HTR-8/SVneo (cell line): ENCODE results near the gene TACC2.
"Not testable (repeated sequence)": the region's sequence is repeated elsewhere in the genome, so short reads cannot be mapped to it uniquely, and the experiment has no call there.

Experiments
- DNase-seq: peaks from one replicate; pipeline ENCODE4 v3.0.0; 2011; ENCODE audit warnings: low spot score, mixed read lengths; ENCODE audit not compliant: insufficient read length
- FAIRE-seq: peaks from 2 replicates; lab custom pipeline; 2011; peaks lifted over from hg19 to GRCh38; lab: Jason Lieb, UNC

Gene TACC2

DNA sequence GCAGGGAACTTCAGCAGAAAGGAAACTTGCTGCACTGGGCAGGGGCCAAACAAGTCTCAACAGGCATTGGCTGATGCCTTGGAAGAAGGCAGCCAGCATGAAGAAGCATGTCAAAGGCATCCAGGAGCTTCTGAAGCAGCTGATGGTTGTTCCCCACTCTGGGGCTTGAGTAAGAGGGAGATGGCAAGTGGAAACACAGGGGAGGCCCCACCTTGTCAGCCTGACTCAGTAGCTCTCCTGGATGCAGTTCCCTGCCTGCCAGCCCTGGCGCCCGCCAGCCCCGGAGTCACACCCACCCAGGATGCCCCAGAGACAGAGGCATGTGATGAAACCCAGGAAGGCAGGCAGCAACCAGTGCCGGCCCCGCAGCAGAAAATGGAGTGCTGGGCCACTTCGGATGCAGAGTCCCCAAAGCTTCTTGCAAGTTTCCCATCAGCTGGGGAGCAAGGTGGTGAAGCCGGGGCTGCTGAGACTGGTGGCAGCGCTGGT, 96.5 kb downstream of the TACC2 start:
- DNase-seq = no peak
- no peak for FAIRE-seq

DNA sequence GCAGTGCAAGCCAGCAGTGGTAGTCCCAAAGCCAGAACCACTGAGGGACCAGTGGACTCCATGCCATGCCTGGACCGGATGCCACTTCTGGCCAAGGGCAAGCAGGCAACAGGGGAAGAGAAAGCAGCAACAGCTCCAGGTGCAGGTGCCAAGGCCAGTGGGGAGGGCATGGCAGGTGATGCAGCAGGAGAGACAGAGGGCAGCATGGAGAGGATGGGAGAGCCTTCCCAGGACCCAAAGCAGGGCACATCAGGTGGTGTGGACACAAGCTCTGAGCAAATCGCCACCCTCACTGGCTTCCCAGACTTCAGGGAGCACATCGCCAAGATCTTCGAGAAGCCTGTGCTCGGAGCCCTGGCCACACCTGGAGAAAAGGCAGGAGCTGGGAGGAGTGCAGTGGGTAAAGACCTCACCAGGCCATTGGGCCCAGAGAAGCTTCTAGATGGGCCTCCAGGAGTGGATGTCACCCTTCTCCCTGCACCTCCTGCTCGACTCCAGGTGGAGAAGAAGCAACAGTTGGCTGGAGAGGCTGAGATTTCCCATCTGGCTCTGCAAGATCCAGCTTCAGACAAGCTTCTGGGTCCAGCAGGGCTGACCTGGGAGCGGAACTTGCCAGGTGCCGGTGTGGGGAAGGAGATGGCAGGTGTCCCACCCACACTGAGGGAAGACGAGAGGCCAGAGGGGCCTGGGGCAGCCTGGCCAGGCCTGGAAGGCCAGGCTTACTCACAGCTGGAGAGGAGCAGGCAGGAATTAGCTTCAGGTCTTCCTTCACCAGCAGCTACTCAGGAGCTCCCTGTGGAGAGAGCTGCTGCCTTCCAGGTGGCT, 97.7 kb downstream of the TACC2 start:
- FAIRE-seq (no peak), DNase-seq (no peak)

DNA sequence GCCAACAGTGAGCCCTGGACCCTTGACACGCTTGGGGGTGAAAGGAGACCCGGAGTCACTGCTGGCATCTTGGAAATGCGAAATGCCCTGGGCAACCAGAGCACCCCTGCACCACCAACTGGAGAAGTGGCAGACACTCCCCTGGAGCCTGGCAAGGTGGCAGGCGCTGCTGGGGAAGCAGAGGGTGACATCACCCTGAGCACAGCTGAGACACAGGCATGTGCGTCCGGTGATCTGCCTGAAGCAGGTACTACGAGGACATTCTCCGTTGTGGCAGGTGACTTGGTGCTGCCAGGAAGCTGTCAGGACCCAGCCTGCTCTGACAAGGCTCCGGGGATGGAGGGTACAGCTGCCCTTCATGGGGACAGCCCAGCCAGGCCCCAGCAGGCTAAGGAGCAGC, 98.5 kb downstream of the TACC2 start:
- DNase-seq (no peak), FAIRE-seq (no peak)

GRCh38 chr10:122089311-122090017, 100.5 kb downstream of the TACC2 start:
- DNase-seq = no peak
- no peak for FAIRE-seq

DNA sequence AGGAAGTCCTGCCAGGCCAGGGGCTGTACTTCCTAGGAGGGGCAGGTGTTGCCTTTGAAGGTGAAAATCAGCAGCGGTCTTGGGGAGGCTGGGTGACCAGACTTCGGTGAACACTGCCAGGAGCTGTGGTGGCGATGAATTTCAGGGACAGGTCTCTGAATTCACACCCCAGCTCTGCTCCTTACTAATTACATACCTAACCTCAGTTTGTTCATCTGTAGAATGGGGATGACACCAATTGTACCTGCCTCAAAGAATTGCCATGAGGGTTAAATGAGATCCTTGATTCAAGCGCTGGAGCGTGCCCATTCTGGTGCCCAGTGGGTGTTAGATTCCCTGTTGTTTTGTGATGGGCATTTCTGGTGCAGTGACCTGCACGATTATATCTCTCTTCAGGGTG, 102.8 kb downstream of the TACC2 start:
- DNase-seq = no peak
- FAIRE-seq = no peak

DNA sequence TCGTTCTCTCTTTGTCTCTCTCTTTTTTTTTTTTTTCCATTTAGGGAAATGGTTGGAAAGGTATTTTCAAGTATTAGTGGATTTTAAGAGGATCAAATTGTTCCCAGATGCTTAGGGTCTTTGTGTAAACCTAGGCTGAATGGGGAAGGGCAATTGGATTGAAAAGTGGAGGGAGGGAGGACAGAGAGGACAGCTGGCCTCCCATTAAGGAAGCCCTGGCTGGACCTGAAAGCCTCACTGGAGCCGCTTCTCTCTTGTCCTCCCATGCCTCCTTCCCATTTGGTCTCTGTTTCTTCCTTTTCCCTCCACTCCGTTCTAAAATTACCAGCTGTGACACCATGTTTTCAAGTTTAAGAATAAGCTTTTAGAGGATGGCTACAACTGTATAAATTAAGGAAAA, 104.1 kb downstream of the TACC2 start:
- DNase-seq = no peak
- FAIRE-seq = no peak

DNA sequence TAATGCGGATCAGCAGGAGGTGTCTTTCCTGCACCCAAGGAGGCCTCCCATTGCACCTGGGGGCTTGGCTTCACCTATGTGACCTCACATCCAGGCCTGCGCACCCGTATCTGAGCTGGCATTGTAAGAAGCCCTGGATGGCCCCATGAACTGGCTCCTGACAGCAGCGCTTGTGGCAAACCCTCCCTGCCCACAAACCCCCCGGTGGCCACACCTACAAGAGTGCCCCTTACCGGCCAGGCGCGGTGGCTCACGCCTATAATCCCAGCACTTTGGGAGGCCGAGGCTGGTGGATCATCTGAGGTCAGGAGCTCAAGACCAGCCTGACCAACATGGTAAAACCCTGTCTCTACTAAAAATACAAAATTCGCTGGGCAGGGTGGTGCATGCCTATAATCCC, 107.2 kb downstream of the TACC2 start:
- DNase-seq, FAIRE-seq: not testable (repeated sequence)

- DNase-seq (no peak), FAIRE-seq (no peak)
Measured at GRCh38 chr10:122096705-122097104, 107.7 kb downstream of the TACC2 start.

DNA sequence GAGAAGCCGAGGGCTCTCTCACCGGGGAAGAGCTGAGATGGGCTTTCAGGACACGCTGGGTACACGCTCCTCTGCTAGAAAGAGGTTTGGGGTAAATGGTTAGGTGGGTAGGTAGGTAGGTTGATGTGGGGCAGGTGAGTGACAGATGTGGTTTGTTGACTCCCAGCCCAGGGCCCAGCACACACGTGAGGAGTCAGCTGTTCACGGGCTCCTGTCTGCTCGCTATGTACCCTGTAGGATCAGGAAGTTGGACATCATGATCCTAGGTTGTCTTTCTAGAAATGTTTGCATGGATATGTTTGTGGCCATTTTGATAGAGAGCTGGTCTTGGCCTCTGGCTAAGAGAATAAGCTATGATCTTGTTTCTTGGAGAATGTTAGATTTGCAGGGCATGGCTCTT, 109.0 kb downstream of the TACC2 start:
- DNase-seq = no peak

GRCh38 chr10:122098924-122099323, 110.0 kb downstream of the TACC2 start:
- FAIRE-seq = no peak
- DNase-seq = no peak

More for the DNA sequence above, 109.0 kb downstream of the TACC2 start:
- FAIRE-seq = no peak

DNA sequence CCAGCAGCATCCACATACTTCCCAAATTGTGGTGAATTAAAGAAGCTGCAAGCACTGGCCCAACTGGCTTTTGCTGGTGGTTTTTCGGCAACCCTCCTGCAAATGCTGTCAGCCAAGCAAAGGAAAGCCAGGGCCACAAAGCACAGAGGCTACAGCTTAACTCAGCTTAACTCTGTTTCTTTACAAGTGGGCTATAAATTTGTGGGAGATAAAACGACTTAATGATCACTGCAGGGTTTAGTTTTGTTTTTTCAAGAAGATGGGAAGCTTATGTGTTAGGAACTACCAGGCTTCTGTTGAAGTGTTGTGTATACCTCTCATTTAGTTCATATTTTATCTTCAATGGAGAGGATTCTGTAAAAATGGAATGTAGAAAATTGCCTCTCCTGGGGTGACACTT, 110.6 kb downstream of the TACC2 start:
- no peak for FAIRE-seq
- DNase-seq = no peak

- no peak for DNase-seq
- no peak for FAIRE-seq
Measured at GRCh38 chr10:122102146-122102868, 113.3 kb downstream of the TACC2 start.

GRCh38 chr10:122102869-122103525, 114.0 kb downstream of the TACC2 start:
- DNase-seq (no peak), FAIRE-seq (no peak)

DNA sequence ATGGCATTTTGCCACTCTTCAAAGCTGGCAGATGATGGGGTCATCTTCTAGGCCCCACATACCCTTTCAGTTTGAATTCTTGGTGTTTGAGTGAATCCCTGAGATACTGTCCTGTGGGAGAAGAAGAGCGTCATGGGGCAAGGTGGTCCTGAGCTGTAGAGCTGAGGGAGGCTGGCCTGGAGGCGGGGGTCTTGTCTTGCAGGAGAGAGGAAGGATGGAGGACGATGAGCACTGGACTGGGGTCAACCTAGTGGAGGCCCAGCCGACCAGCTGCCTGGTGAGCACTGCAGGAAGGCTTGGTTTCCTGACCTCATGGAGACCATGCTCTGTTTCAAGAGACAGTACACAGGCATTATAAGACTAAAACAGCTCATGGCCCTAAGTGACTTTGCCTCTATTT, 114.6 kb downstream of the TACC2 start:
- DNase-seq (no peak), FAIRE-seq (no peak)

- DNase-seq, FAIRE-seq: not testable (repeated sequence)
Measured at GRCh38 chr10:122108786-122109185, 119.8 kb downstream of the TACC2 start.

DNA sequence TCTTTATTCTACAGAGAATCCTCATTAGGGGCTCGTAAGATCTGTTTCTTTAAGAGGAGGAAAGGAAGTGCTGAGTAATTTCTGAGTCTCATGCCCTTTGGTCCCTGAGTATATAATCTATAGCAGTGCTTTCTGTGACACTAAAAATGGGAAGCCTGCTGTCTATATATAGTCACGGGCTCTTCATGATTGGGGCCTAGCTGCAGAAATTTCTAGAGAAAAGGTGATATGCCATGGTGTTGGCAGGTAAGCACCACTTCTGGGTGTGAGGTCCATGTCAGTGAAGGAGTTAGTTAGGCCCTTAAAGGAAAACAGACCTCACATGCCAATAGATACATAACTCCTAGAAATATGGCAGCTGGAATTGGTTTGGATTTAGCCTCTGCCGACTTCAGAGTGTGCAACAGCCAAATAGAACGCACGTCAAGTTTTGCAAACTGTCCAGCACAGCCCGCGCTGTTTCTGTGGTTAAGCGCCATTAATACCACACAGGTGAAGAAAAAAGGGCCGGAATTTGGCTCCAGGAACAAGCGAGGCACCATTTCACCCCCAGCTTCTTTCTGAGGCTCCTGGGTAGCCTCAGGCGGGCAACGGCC, 123.2 kb downstream of the TACC2 start:
- FAIRE-seq (no peak), DNase-seq (no peak)

DNA sequence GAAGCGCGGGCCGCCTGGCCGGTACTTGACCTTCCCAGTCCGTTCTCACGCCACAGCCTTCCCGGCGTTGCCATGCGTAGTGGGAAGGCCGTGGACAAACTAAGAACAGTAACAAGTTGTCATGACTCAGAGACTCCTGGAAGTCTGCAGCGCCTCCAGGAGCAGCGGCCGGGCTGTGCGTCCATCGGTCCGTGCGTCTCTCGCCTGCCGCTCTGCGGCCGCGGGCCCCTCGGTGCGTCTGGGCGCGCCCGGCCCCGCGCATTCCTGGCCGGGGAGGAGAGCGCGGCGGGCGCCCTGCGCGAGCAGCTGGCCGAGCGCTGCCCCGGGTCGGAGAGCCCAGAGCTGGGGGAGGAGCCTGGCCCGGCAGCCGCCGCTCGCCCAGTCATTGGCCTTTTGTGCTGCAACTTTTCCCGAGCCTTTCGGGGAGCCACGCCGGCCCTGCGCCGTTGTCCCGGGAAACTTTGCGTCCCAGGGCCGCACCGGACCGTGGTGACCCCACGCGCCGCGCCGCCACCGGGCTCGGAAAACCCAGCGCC, 123.7 kb downstream of the TACC2 start:
- FAIRE-seq (no peak), DNase-seq (peak; percentile 61)

- DNase-seq (peak; percentile 59), FAIRE-seq (no peak)
Measured at GRCh38 chr10:122113161-122113944, 124.4 kb downstream of the TACC2 start.
